Testis (tissue), 2 donors: ENCODE measurements around the gene LMAN2L.

Source experiments
- POLR2A ChIP-seq: fragments of 450-650 bp; IDR thresholded peaks from one replicate; pipeline ENCODE4 v1.6.1; 2017; ENCODE audit warnings: antibody characterized with exemption, mild to moderate bottlenecking, moderate library complexity
- TF ChIP-seq, protein P1 (sequence below), 3 experiments: fragments of 450-650 bp in 2 of 3; fragments of 200-600 bp in 1 of 3; sonication (generic) in 1 of 3; IDR thresholded peaks; one replicate each; pipeline ENCODE4 v1.5.1; 2016 to 2019; ENCODE audit warnings: antibody characterized with exemption in 3 of 3, mild to moderate bottlenecking in 2 of 3, moderate library complexity in 1 of 3

DNA sequence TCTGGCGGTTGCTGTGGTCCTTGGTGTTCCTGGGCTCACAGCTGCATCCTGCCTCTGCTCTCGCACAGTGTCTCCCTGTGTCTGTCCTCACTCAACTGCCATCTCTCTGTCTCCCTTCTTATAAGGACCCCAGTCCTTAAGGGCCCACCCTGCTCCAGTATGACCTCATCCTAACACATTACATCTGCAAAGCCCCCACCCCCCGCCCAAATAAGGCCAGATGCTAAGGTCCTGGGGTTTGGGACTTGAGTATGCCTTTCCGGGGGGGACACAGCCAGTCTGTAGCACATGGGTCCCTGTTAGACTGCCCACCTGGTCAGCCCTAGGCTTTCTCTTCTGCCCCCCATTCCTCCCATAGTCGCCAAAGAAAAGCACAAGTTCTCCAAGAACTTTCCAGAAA is 56.6 kb downstream of the LMAN2L start:
- TF ChIP-seq, protein P1, sequence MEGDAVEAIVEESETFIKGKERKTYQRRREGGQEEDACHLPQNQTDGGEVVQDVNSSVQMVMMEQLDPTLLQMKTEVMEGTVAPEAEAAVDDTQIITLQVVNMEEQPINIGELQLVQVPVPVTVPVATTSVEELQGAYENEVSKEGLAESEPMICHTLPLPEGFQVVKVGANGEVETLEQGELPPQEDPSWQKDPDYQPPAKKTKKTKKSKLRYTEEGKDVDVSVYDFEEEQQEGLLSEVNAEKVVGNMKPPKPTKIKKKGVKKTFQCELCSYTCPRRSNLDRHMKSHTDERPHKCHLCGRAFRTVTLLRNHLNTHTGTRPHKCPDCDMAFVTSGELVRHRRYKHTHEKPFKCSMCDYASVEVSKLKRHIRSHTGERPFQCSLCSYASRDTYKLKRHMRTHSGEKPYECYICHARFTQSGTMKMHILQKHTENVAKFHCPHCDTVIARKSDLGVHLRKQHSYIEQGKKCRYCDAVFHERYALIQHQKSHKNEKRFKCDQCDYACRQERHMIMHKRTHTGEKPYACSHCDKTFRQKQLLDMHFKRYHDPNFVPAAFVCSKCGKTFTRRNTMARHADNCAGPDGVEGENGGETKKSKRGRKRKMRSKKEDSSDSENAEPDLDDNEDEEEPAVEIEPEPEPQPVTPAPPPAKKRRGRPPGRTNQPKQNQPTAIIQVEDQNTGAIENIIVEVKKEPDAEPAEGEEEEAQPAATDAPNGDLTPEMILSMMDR (IDR thresholded peaks at IDR 0.05) = no peak
- TF ChIP-seq POLR2A = no peak
